GM12878 (cell line): ENCODE data around the gene CD84. TPM values are rescaled to one million over a fixed set of nuclear protein-coding genes. Genes with fewer than 3 reads are reported as not detected.

Source experiments
- ASH2L ChIP-seq: fragments of 300-600, 200-600 bp; sonication (generic); IDR thresholded peaks from 2 replicates; pipeline ENCODE4 v1.6.1; 2017; ENCODE audit warnings: low read depth, mild to moderate bottlenecking, borderline replicate concordance
- CEBPB ChIP-seq, 2 experiments: fragments of 150-350 bp in 1 of 2; IDR thresholded peaks; 2 replicates each; pipeline ENCODE4 v1.6.1; 2012 to 2014; ENCODE audit warnings: low read depth in 2 of 2, low read length in 2 of 2, borderline replicate concordance in 1 of 2, inconsistent platforms in 1 of 2
- CHD4 ChIP-seq: fragments of 200-600 bp; sonication (generic); IDR thresholded peaks from 2 replicates; pipeline ENCODE4 v1.6.1; 2016; ENCODE audit warnings: mild to moderate bottlenecking
- GATAD2B ChIP-seq: fragments of 450-650 bp; conservative IDR thresholded peaks from 2 replicates; pipeline ENCODE4 v1.6.1; 2017; ENCODE audit warnings: low read depth, mild to moderate bottlenecking, moderate library complexity
- KLF5 ChIP-seq: fragments of 450-650 bp; IDR thresholded peaks from 2 replicates; pipeline ENCODE4 v1.6.1; 2014; ENCODE audit warnings: mild to moderate bottlenecking; ENCODE audit not compliant: partially characterized antibody
- SMC3 ChIP-seq: IDR thresholded peaks from 2 replicates; pipeline ENCODE4 v1.6.1; 2011; ENCODE audit warnings: low read length, improper control_type of control experiment, borderline replicate concordance
- polyA plus RNA-seq, 11 experiments: library from polyadenylated mRNA; depleted of rRNA in 4 of 11; unstranded in 6 of 11; stranded (reverse) in 5 of 11; fragments of >200 nt; fragmentation: Nextera tagmentation in 4 of 11; fragmentation: Illumina TruSeq in 1 of 11; extraction: Ambion mirVana in 4 of 11; extraction: Trizol in 1 of 11; gene quantifications; 1 replicate in 1 of 11; 2 replicates in 10 of 11; pipeline versions ENCODE4 v1.2.1 to v1.2.3, GENCODE V29; 2011 to 2016; ENCODE audit warnings: inconsistent platforms in 2 of 11, missing spikeins in 2 of 11, low read depth in 1 of 11
- total RNA-seq, 4 experiments: library from RNA; depleted of rRNA in 3 of 4; stranded (reverse); fragments of >200 nt in 3 of 4; fragmentation: Illumina TruSeq in 1 of 4; extraction: Trizol in 1 of 4; gene quantifications; 2 replicates each; pipeline versions ENCODE4 v1.2.1 to v1.2.3, GENCODE V29; 2013 to 2021
- TF ChIP-seq, protein P1 (sequence below): IDR thresholded peaks from 2 replicates; pipeline ENCODE4 v1.6.1; 2012; ENCODE audit warnings: low read depth, low read length, improper control_type of control experiment
- TF ChIP-seq, protein P2 (sequence below): IDR thresholded peaks from 2 replicates; pipeline ENCODE4 v1.6.1; 2012; ENCODE audit warnings: low read depth, low read length, improper control_type of control experiment
- TF ChIP-seq, protein P3 (sequence below): fragments of 450-650 bp; IDR thresholded peaks from 2 replicates; pipeline ENCODE4 v1.6.1; 2016; ENCODE audit warnings: mild to moderate bottlenecking

The CD84 gene
- total and polyA plus RNA-seq, 10 of the 15 experiments (the other 5 are each of a cell fraction or from before 2014, with no cell fraction given), result 3.4 to 20.3 (median 11.7) TPM

DNA sequence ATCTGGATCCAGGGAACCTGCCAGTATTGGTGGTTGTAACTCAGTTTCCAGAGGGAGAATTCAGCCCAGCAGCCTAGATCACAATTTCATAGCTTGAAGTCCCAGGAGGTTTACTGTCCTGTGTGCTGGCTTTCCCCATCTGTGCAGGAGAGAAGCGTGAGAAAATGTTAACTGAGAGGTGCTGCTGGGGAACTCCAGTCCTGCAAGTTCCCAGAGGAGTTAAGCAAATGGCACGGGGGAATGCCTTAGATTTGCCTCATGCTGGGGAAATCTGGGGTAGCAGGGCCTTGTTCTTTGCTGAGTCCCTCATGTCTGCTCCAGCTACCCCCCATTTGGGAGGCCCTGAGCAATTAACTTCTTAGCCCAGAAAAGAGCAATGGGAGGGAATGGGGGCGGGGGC, 31.1 kb downstream of the CD84 start (continued):
- TF ChIP-seq CHD4 (no peak), SMC3 (peak; percentile 47; the same call in 1 of the 2 replicates), KLF5 (no peak), GATAD2B (peak; percentile 100), ASH2L (no peak), CEBPB (IDR thresholded peaks at IDR 0.05; ENCODE audit: borderline replicate concordance in 1 of 2, low read depth in 2 of 2, low read length in 2 of 2) (no peak)
- TF ChIP-seq, protein P1, sequence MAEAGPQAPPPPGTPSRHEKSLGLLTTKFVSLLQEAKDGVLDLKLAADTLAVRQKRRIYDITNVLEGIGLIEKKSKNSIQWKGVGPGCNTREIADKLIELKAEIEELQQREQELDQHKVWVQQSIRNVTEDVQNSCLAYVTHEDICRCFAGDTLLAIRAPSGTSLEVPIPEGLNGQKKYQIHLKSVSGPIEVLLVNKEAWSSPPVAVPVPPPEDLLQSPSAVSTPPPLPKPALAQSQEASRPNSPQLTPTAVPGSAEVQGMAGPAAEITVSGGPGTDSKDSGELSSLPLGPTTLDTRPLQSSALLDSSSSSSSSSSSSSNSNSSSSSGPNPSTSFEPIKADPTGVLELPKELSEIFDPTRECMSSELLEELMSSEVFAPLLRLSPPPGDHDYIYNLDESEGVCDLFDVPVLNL, result no peak
- TF ChIP-seq, protein P2, sequence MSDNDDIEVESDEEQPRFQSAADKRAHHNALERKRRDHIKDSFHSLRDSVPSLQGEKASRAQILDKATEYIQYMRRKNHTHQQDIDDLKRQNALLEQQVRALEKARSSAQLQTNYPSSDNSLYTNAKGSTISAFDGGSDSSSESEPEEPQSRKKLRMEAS, result peak; percentile 47; the same call in 1 of the 2 replicates
- TF ChIP-seq, protein P3, sequence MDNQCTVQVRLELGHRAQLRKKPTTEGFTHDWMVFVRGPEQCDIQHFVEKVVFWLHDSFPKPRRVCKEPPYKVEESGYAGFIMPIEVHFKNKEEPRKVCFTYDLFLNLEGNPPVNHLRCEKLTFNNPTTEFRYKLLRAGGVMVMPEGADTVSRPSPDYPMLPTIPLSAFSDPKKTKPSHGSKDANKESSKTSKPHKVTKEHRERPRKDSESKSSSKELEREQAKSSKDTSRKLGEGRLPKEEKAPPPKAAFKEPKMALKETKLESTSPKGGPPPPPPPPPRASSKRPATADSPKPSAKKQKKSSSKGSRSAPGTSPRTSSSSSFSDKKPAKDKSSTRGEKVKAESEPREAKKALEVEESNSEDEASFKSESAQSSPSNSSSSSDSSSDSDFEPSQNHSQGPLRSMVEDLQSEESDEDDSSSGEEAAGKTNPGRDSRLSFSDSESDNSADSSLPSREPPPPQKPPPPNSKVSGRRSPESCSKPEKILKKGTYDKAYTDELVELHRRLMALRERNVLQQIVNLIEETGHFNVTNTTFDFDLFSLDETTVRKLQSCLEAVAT, result peak; percentile 52; the same call in 1 of the 2 replicates
